CD4-positive, alpha-beta T cell treated with Interleukin-17A for 1 hour (primary cell): ENCODE data around the gene SLC35F4.
"Not testable (repeated sequence)": the region's sequence is repeated elsewhere in the genome, so short reads cannot be mapped to it uniquely, and the experiment has no call there.

Source experiments
- DNase-seq: peaks from one replicate; pipeline ENCODE4 v3.0.0-alpha.2; 2020

The SLC35F4 gene

DNA sequence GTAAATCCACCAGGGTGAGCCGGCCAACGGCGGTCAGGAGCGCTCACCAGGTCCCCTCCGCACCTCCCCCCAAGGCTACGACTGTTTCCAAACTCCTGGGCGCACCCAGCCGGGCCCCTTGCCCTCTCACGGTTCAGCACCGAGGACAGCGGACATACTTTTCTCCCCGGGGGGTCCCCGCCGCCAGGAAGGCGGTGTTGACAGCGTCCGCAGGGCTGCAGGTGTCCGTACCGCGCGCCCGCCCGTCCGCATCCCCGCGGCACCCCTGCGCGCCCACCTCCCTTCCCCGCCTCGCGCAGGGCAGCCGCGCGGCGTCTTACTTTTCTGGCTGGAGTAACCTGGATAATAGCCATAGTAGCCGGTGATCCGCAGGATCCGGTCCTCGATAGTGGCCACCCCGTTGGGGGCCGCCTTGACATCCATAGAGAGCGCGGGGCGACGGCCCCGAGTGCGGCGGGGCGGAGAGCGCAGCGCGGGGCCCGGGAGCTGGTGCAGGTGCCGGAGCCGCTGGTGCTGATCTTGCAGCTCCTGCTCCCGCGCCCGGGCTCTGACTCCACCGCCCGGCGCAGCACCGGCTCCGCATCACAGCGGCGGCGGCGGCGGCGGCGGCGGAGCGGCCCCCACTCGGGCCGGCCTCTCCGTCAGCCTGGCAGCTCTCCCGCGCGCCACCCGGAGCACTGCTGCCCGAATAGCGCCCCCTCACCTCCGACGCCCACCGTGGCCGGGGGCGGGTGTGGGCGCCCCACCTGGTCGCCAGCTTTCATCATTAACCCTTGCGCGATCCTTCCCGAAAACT lies at the start of gene SLC35F4:
TSS of gene SLC35F4 (minus strand) at position 690 of the 796 bp plus-strand sequence.
- no peak for DNase-seq

DNA sequence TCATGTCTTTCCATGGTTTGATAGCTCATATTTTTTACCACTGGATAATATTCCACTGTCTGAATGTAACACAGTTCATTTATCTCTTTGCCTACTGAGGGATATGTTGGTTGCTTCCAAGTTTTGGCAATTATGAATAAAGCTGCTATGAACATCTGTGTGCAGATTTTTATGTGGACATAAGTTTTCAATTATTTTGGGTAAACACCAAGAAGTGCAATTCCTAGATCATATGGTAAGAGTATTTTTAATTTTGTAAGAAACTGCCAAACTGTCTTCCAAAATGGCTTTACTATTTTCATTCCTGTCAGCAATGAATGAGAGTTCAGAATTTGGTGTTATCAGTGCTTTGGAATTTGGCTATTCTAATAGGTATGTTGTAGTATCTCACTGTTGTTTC lies 43.7 kb upstream of the SLC35F4 start:
- no peak for DNase-seq

DNA sequence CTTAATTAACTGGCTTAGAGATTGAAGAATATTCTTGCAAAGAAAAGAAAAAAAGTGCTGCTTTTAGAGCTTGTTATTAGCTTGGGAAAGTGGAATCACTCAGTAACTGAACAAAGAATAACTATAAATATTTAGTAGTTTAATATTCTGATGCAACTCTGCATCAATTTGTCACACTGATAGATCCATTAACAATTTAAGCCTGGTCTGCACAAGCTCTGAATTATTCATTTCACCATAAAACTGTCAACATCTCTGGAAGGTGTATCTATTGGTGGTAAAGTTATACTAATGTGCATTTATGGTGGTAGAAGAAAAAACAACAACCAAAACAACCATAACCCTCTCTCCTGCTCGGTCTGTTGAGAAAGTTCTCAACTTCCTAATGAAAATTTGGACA lies 38.1 kb upstream of the SLC35F4 start:
- no peak for DNase-seq

DNA sequence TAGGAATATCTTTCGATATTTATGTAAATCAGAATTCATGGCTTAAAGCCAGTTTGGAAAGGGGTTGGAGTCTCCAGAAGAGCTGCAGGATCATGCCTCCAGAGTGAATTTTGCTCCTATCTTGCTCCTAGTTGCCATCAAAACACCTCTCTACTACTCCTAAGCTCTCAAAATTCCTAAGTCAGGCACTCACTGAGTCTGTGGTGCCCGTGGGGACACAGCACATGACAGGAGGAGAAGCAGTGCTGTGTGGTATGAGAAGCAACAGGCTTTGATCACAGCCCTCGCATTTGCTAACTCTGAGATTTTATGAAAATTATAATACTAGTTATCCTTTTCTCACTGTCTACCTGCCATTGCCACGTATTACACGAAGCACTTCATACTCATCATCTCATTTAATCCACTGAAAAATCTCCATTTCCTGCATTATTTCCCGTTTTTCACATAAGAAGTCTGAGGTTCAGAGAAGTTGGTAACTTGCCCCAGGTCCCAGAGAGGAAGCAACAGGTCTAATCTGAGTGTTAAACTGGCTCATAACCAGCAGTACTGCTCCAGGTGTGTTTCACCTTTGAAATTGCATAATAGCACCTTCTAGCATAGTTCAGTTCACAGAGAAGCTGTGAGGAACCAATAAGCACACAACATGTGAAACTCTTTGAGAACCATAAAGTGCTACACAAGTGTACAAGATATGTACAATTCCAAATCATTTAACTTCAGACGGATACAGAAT lies 33.1 kb upstream of the SLC35F4 start:
- DNase-seq, result no peak

DNA sequence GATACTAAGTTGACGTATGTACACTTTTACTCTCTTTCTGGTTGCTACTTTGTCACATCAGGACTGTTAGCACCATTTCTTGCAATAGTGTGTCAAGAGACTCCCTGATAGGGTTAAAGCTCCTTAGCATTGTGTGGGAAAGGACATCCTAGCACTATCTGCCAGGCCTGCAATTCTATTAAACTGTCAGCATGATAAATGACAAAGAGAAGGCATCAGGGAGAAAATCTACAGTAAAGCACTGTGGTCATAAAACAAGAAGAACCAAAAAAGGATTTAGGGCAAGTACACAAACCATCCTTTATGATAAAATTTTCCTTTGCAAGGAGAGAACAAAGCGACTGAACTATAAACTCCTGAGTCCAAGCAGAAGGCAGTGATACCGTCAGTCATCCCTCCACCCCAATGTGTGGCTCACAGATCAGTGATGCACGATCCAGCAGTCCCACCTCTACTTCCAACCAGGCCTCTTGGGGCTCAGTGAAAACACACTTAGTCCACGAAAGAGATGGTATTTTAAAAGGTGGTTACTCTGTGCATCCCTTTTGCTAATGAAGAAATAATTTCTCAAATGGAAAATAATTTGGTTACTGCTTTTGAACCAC lies 31.4 kb upstream of the SLC35F4 start:
- no peak for DNase-seq

DNA sequence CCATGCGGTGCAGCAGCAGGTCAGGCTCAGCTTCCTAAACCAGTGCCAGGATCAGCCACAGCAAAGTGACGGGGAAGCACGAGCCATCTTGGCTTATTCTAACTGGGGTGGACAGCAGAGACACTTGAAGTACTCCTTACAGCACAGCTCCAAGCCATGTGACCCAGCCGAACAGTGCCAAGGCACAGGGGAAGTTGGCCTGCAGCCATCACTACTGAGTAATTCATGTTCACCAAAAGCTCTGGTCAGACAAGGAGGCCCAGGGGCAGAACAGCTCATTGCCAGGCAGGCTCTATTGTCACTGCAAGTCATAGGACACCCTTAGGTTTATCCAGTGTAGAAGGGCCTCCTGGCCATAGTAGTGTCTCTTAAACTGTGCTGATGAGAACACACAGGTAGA lies 23.4 kb upstream of the SLC35F4 start:
- no peak for DNase-seq

DNA sequence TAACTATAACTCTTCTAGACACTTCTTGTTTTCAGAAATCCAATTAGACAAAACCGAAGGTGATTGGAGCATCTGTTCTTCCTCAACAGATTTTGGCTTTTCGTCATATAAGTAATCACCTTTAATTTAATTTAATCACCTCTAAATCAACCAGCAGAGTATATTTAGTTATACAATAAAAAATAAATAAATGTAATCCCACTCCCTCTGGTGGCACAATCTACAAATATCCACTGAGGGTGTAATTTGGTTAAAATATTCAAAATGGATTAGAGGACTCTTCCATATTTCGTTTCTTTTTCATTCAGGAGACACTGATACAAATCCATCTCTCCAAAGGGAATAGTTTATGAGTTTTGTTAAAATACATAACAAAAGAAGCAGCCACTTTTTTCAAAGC lies 18.3 kb upstream of the SLC35F4 start:
- no peak for DNase-seq

DNA sequence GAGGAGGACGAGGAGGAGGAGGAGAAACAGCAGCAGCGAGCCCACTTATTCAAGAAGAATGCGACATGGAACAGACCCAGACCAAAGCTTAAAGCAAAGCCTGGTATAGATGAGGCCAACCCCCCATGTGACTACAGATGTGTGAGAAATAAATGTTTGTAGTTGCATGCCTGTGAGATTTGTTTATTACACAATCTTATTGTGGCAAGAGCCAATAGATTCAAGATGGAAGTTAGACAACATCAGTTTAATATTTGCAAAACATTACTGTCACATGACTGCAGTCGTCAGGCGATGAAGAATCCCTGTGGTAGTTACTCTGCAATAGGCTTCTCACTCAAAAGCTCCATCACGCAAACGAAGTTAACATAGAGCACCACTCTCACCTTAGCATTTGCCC lies 17.2 kb upstream of the SLC35F4 start:
- no peak for DNase-seq

DNA sequence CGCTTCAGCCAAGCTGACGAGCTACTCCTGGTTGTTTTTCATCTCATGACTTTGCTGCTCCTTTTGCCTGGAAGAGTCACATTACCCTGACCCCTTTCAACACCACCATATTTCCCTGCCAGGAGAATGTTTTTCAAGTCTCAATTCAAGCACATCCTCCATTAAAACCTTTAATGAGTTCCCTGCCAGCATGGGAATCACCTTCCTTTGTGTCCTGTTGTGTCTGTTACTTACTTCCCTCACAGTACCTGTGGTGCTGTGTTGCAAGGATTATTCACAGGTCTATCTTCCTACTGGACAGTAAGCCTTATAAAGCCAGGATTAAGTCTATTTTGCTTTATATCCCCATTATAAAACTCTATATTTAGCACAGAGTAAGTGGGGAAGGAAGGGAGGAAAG lies 13.6 kb upstream of the SLC35F4 start:
- no peak for DNase-seq

DNA sequence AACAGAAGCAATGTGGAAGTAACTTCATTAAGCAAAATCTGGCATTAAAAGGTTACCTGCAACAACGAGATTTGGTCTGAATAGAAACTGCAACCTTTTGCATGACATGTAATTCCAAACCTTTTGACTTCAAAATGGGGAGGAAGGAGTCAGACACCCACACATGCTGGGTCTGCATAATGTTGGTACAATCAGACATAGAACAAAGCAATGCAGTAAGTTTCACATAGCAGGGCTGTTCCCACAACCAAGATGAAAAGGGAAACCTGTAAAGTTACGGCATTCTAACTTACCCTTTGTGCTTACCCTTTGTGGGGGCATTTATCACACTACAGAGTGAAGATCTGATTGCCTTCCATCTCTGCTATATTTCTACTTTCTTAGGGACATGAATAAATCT lies 10.1 kb upstream of the SLC35F4 start:
- no peak for DNase-seq

DNA sequence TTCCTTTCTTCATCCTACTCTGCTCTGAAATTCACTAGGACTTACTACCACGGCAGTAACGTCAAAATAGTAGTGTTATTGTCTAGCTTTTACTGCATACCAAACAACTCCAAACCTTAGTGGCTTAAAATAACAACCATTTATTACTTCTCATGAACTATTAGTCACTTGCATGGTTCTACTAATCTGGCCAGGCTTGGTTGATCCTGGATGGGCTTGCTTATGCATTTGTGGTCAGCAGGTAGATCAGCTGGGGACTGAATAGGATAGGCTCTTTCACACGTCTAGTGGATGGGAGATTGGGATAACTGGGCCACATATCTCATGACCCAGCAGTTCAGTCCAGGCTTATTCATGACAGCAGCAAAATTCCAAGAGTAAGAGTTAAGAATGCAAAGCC lies 9.4 kb upstream of the SLC35F4 start:
- no peak for DNase-seq

DNA sequence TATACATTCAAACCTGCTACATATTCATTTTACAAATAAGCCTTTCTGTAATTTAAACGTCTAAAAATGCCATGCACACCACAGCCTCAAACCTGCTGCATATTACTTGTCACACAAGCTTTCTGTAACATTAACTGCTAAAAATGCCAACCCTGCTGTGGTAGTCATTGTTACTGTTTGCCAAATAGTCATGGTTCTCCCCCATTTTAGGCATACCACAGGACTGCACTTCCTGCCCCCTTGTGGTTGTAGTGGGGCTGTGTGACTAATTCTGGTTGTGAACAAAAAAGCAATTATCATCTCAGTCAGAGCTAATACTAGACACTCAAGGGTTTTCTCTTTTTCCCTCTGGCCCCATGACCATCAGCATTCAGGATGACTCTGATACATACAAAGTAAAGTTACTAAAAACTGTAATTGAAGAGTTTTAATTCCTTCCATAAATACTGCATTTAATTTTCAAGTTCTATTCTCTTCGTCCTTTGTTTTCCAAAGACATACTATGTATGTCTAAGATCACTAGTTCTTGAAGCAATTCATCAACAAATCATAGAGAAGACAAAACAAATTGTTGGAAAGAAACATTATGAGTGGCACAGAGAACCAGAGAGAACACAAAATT lies 5.7 kb upstream of the SLC35F4 start:
- DNase-seq, result no peak

DNA sequence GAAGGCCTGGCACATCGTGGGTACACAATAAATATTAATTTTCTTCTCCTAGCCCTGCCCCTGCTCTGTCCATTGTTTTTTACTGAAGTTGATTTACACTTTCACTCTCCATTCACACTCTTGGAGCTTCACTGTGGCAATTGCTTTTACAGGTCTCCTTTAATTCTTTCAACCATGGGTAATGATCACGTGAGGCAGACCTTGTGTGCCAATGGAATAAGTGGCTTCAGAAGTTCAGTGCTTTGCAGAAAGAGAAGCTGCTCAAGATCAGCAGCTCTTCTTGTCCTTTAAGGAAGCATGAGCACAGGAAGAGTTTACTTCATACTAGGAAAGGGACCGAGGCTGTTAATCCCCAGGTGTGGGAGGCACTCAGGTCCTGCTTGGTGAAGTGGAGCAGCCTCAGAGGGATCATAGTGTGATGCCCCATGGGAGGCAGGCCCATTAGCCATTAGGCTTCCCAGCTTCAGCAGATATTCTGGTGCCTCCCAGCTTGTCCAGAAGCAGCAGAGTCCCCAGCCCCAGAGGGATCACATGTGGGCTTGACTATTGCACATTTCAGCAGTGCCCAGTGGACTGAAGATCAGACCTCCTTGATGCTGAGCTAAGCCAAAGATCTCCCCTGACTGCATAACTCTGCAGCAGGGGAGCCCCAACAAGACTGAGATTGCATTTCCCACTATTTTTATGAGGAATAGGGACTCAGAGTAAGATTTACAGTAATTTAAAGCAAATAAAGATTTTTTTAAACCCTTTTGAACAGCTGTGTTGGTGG lies 5.0 kb upstream of the SLC35F4 start:
- no peak for DNase-seq

DNA sequence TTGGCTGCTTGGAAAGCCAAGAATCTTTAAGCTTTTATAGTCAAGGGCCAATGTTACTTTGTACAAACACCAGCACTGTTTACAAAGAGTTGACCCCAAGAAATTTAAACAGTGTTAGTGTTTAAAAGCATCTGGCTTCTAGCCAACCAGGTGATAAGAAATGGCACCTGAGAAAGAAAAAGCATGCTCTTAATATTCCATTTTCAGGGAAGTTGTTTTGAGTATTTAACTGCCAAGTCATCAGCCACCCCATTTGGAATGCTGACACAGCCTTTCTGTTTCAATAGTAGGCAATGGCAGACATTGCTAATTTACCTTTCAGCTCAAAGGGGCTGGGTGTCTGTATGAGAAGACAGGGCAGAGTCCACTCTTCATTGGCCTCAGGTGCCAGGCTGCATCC lies 3.7 kb upstream of the SLC35F4 start:
- no peak for DNase-seq

DNA sequence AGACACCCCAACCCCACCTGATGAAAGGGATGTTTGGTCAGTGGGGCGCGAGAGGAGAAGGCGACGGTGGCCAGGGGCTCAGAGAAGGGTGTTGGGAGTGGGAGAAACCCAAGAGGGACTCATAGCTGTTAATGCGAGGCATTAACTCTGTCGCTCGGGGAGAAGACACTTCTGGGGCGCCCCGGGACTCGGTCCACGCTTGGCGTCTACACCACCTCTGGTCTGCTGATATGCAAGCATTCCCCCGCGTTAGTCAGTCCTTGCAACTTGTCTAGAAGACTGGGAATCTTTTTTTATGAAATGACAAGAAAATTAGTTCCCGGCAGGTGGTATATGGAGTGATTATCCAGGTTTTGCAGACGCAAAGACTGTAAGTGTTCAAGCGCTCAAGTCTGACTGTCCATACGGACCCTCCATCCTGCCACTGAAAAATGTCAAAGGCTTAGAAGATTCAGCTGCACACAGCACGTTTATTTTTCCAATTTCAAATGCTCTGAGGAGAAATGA lies 360 bp upstream of the SLC35F4 start:
- no peak for DNase-seq

DNA sequence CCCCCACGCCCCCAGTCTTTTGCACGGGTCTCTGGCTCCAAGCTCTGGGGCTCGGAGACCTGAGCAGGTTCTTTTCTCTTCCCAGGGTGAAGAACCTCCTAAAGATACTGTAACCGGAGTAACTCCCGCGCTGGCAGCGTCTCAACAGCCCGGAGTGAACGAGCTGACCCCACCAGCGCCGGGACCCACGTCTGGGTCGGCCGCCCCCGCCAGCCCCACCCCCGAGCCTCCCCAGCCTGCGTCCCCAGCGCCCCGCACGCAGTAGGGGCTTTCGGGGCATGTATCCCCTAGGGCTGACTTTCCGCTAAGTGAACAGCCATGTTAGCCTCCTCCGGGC lies 858 bp downstream of the SLC35F4 start:
- no peak for DNase-seq

DNA sequence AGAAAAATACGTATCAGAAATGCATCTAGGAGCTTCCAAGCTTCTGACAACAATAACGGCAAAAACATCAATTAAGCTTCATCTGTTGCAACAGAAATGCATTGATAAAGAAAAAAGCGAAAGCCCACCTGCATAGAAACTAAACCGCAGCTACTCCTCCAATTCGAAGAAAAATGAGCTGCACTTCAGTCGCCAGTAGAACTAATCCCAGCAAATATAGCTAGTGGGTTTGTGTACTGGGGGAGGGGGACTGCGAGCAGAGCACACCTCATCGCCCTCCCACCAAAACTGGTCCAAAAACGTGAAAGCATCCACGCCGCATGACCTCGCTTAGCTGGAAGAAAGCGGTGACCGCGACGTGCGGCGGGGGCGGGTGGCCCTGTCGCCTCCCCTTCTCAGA lies 1.2 kb downstream of the SLC35F4 start:
- no peak for DNase-seq

DNA sequence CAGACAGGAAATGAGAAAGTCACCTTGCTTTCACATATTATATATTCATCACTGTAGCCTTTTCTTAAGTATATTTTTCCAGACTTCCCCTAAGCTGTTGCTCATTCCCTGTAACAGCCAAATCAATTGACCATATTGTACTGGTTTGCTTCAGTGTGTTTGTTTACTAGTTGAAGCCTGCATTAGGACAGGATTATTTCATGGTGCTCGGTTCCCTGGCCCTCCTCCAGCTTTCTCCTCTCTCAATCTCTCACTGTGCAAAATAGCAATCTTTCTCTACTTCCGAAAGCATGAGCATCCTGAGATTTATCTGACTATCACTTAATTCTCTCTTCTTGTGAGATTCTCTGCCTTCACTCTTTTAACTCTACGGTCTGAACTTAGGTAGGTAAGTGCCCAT lies 2.4 kb downstream of the SLC35F4 start:
- DNase-seq, result no peak

DNA sequence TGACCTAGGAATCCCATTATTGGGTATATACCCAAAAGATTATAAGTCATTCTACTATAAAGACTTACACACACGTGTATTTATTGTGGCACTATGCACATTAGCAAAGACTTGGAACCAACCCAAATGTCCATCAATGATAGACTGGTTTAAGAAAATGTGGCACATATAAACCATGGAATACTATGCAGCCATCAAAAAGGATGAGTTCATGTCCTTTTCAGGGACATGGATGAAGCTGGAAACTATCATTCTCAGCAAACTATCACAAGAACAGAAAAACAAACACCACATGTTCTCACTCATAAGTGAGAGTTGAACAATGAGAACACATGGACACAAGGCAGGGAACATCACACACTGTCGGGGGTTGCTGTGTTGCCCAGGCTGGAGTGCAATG lies 10.2 kb downstream of the SLC35F4 start:
- DNase-seq, result not testable (repeated sequence)

DNA sequence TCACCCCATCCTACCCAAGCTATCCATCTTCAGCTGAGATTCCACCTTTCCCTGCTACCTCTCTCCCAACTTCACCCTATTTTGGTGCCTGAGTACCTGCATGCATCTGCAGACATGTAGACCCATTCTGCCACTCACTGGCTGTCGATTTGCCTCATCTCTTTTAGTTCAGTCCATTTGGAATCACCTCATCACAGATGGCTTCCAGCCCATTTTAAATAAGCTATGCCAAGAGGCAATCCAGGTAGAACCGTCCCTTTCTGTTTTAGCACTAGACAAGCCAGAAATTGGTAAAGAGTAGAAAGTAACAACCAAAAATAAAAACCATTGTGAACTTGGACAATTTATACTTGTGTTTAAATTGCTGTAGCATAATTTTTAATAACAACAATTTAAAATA lies 11.3 kb downstream of the SLC35F4 start:
- no peak for DNase-seq

DNA sequence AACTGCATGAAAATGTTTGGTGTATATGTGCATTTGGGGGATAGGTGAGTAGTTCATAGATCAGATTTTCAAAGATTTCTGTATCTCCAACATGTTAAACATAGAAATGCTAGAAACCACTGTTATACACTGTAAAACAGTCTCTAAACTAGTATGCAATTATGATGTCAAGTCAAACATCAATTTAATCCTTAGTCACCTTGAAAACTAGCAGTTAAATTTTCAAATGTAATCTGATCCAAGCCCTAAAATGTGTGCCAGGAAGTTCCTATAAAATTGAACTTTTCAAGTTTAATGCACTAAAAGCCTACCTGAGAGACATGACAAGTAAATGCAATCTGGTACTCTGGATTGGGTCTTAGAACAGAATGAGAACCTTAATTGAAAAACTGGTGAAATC lies 14.5 kb downstream of the SLC35F4 start:
- no peak for DNase-seq

DNA sequence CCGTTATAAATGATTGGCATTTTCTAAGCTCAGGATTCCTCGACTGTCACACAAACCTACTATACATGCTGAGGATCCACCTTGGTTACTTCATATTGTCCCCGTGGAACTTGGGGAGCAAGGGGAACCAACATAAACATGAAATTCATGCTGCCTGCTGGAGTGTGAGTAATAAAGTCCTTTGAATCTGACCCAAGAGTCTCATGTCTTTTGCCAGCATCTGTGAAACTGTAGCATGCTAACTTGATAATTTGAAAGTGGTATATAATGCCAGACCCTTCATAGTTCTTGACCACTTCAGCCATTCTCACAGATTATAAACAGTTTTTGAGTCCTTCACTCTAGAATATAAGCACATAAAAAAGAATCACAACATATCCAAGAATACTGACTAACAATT lies 17.1 kb downstream of the SLC35F4 start:
- DNase-seq, result no peak

DNA sequence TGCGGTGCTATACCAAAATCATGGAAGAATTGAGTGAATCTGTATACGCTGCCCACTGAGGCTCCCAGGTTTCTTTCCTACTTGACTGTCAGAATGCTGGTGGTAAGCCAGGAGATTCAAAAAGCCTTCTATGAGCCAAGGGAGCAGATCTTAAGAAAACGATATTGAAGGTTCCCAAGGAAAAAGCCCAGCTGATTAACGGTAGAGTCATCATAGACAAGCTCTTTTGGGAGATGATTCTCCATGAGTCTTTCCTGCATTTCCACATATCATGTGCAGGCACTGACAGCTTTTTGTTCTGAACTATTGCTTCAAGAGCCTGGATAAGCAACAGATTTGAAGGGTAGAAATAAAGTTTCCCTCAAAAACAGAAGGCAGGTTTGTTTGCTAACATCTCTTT lies 17.5 kb downstream of the SLC35F4 start:
- no peak for DNase-seq
